Gastrocnemius medialis (tissue), 4 donors: ENCODE results near the gene ZSWIM1. TPM values are rescaled to one million over a fixed set of nuclear protein-coding genes. Genes with fewer than 3 reads are reported as not detected.

Experiments
- ATAC-seq, 2 donors: fragments of 150-250 bp; one replicate each; pipeline ENCODE4 v1.9.1; 2016
- DNase-seq, 2 donors: peaks; one replicate each; pipeline ENCODE4 v3.0.0-alpha.2; 2019
- H3K27ac ChIP-seq, 4 donors: fragments of 200-600 bp; sonication (generic); 1 replicate in 1 of 4; 2 replicates in 3 of 4; pipeline ENCODE4 v1.5.1; 2016 to 2018; ENCODE audit warnings: mild to moderate bottlenecking in 2 of 4, moderate library complexity in 1 of 4
- H3K27me3 ChIP-seq, 3 donors: fragments of 200-600 bp; sonication (generic) in 2 of 3; 1 replicate in 1 of 3; 2 replicates in 2 of 3; pipeline versions ENCODE4 v1.5.1 to v1.6.0; 2016 to 2019; ENCODE audit warnings: mild to moderate bottlenecking in 1 of 3, moderate library complexity in 1 of 3
- H3K36me3 ChIP-seq, 2 donors: fragments of 200-600 bp; sonication (generic) in 1 of 2; one replicate each; pipeline ENCODE4 v1.5.1; 2017 to 2018
- H3K4me1 ChIP-seq, 2 donors: fragments of 200-600 bp; sonication (generic) in 1 of 2; one replicate each; pipeline ENCODE4 v1.5.1; 2016 to 2017; ENCODE audit warnings: mild to moderate bottlenecking in 2 of 2
- H3K4me3 ChIP-seq, 4 donors: fragments of 200-600 bp; sonication (generic) in 3 of 4; 1 replicate in 1 of 4; 2 replicates in 3 of 4; pipeline ENCODE4 v1.5.1; 2016 to 2019; ENCODE audit warnings: mild to moderate bottlenecking in 2 of 4
- H3K9me3 ChIP-seq, 3 donors: fragments of 200-600 bp; sonication (generic) in 2 of 3; 1 replicate in 1 of 3; 2 replicates in 2 of 3; pipeline ENCODE4 v1.5.1; 2016 to 2019
- POLR2A ChIP-seq, 2 donors: fragments of 450-650 bp; IDR thresholded peaks; one replicate each; pipeline ENCODE4 v1.6.1; 2017; ENCODE audit warnings: antibody characterized with exemption in 2 of 2, mild to moderate bottlenecking in 2 of 2, moderate library complexity in 2 of 2
- in situ Hi-C, 4 donors: fragments of 200-750 bp; cut with MboI; loops; one replicate each; pipeline versions ENCODE4 v1.15.0 to v1.8.0; 2017; ENCODE audit warnings: low sequenced_read_pairs in 4 of 4
- intact Hi-C: fragments of 100-400 bp; cut with DNase I; formaldehyde crosslinking; loops from one replicate; pipeline ENCODE4 v1.15.1; 2023; ENCODE audit warnings: low total_unique reads
- total RNA-seq, 4 donors: library from RNA; depleted of rRNA; stranded (reverse); fragments of >200 nt; gene quantifications; one replicate each; pipeline versions ENCODE4 v1.1.0 to v1.2.3, GENCODE V29; 2016
- TF ChIP-seq, protein P1 (sequence below), 5 experiments: fragments of 450-650 bp in 3 of 5; fragments of 200-600 bp in 2 of 5; sonication (generic) in 2 of 5; IDR thresholded peaks in 4 of 5; conservative IDR thresholded peaks in 1 of 5; 1 replicate in 4 of 5; 2 replicates in 1 of 5; pipeline ENCODE4 v1.5.1; 2016 to 2019; ENCODE audit warnings: antibody characterized with exemption in 5 of 5, mild to moderate bottlenecking in 3 of 5, moderate library complexity in 3 of 5

The ZSWIM1 gene
- total RNA-seq, 4 donors from 2014 or later: 5.7 to 8.5 (median 6.9) TPM

- no peaks in the 10 kb centered on the region for H3K9me3 ChIP-seq
- H3K4me1 ChIP-seq: peaks cover 6 to 16% of the 10 kb centered on the region in 2 donors
- H3K4me3 ChIP-seq: peak overlapping the region in 1 of 4 donors; percentile 57
- in situ Hi-C loops (no loop called here), intact Hi-C loops (no loop called here)
- peak overlapping the region in 3 of 4 donors; percentile 6 to 23 (median 22) for H3K27ac ChIP-seq
- TF ChIP-seq, protein P1, sequence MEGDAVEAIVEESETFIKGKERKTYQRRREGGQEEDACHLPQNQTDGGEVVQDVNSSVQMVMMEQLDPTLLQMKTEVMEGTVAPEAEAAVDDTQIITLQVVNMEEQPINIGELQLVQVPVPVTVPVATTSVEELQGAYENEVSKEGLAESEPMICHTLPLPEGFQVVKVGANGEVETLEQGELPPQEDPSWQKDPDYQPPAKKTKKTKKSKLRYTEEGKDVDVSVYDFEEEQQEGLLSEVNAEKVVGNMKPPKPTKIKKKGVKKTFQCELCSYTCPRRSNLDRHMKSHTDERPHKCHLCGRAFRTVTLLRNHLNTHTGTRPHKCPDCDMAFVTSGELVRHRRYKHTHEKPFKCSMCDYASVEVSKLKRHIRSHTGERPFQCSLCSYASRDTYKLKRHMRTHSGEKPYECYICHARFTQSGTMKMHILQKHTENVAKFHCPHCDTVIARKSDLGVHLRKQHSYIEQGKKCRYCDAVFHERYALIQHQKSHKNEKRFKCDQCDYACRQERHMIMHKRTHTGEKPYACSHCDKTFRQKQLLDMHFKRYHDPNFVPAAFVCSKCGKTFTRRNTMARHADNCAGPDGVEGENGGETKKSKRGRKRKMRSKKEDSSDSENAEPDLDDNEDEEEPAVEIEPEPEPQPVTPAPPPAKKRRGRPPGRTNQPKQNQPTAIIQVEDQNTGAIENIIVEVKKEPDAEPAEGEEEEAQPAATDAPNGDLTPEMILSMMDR (IDR thresholded peaks at IDR 0.05 in 4 of 5, conservative IDR thresholded peaks at IDR 0.05 in 1 of 5): no peak
- no peak for TF ChIP-seq POLR2A (IDR thresholded peaks at IDR 0.05)
- peaks cover 15 to 20% (median 19%) of the 10 kb centered on the region in 3 donors for H3K27me3 ChIP-seq
- DNase-seq (no peak), ATAC-seq (no peak)
- no peaks in the 10 kb centered on the region for H3K36me3 ChIP-seq
Measured at GRCh38 chr20:45909817-45910669, 29.0 kb downstream of the ZSWIM1 start.

DNA sequence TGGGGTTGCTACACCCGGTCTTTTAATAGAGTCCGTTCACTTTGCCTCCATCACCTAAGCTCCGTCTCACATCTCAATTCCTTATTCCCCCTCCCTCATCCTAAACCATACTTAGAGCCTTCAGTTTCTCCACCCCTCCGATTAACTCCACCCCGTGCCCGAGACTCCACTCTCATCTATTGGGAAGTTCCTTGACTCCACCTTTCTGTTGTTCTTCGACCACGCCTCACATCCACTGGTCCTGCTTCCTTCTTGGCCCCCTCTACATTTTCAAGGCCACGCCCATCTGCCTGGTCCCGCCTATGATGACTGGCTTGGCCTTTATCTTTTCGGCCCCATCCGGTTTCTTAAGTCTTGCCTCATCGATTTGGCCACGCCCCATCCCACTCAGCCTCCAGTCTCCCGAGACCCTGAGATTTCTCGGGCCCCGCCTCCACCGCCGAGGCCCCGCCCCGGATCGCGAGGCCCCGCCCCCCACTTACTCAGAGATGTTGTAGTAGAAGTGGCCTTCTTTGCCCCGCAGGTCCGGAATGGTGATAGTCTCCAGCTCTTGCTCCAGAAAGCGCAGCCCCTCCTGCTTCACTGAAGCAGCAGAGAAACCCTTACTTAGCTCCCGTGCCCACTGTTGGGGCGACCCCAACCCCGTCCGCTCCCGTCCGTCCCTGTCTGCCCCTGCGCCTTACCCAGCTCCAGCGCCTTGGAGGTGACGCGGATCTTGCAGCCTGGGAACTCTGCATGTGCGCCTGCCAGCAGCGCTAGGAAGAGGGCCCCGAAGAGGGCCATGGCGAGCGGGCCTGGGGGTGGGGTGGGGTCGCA is 29.9 kb downstream of the ZSWIM1 start:
- H3K4me1 ChIP-seq: peaks cover 6 to 16% of the 10 kb centered on the region in 2 donors
- peak overlapping the region; percentile 48 to 82 (median 66) for H3K27ac ChIP-seq
- intact Hi-C loops (no loop called here), in situ Hi-C loops (no loop called here)
- ATAC-seq: peak; percentile 85
- DNase-seq: peak; percentile 89 to 92
- no peaks in the 10 kb centered on the region for H3K36me3 ChIP-seq
- peaks cover 15 to 20% (median 19%) of the 10 kb centered on the region in 3 donors for H3K27me3 ChIP-seq
- H3K9me3 ChIP-seq: no peaks in the 10 kb centered on the region
- H3K4me3 ChIP-seq: peak overlapping the region; percentile 52 to 66 (median 56)
- TF ChIP-seq, protein P1 (IDR thresholded peaks at IDR 0.05 in 4 of 5, conservative IDR thresholded peaks at IDR 0.05 in 1 of 5): no peak
- peak; percentile 42 to 62 for TF ChIP-seq POLR2A (IDR thresholded peaks at IDR 0.05)

GRCh38 chr20:45911486-45912343 is 30.7 kb downstream of the ZSWIM1 start, which contains the start of gene PLTP:
Gene PLTP, minus strand, starts transcription at chr20:45912155. Its CDS starts 703 bp downstream, at chr20:45911452.
- peak within 1 kb of the TSS; percentile 52 to 66 (median 56) for H3K4me3 ChIP-seq
- H3K27ac ChIP-seq: peak within 1 kb of the TSS; percentile 48 to 82 (median 66)
- peak in 1 of 2 donors; percentile 5 for ATAC-seq
- TF ChIP-seq, protein P1 (IDR thresholded peaks at IDR 0.05 in 4 of 5, conservative IDR thresholded peaks at IDR 0.05 in 1 of 5): no peak
- peak; percentile 12 to 53 for TF ChIP-seq POLR2A (IDR thresholded peaks at IDR 0.05)
- H3K4me1 ChIP-seq: peaks cover 6 to 16% of the 10 kb centered on the region in 2 donors
- intact Hi-C loops: no loop called here
- no peaks in the 10 kb centered on the region for H3K9me3 ChIP-seq
- no peaks in the 10 kb centered on the region for H3K36me3 ChIP-seq
- in situ Hi-C loops: no loop called here
- peaks cover 15 to 20% (median 19%) of the 10 kb centered on the region in 3 donors for H3K27me3 ChIP-seq
- DNase-seq: peak; percentile 22 to 62

DNA sequence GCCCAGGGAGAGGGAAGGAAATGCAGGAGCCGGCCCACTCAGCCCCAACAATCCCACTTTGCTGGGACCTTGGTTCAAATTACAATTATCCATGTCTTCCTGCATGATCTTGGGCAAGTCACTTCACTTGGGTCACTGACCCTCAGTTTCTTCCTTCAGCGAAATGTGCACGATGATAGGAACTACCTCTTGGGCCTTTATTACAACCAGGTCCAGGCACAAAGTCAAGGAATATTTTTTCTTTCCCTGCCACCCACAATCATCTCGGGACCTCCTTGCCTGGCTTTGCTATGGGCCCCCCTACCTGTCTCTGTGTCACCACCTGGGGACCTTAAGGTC is 31.3 kb downstream of the ZSWIM1 start:
- intact Hi-C loops (no loop called here), in situ Hi-C loops (no loop called here)
- peaks cover 15 to 20% (median 19%) of the 10 kb centered on the region in 3 donors for H3K27me3 ChIP-seq
- TF ChIP-seq, protein P1 (IDR thresholded peaks at IDR 0.05 in 4 of 5, conservative IDR thresholded peaks at IDR 0.05 in 1 of 5): no peak
- no peak for TF ChIP-seq POLR2A (IDR thresholded peaks at IDR 0.05)
- ATAC-seq (no peak), DNase-seq (no peak)
- H3K4me1 ChIP-seq: peaks cover 6 to 16% of the 10 kb centered on the region in 2 donors
- H3K9me3 ChIP-seq: no peaks in the 10 kb centered on the region
- no peaks in the 10 kb centered on the region for H3K36me3 ChIP-seq
- H3K27ac ChIP-seq: peak overlapping the region; percentile 48 to 82 (median 66)
- H3K4me3 ChIP-seq: peak overlapping the region; percentile 52 to 66 (median 56)
